Skeletal muscle satellite cell (primary cell): ENCODE data around the gene EXOC3L2.

Experiments used
- H3K27me3 ChIP-seq: 2 replicates; pipeline ENCODE4 v1.7.0; 2013; ENCODE audit warnings: low read length; ENCODE audit not compliant: control insufficient read depth, insufficient read depth
- H3K36me3 ChIP-seq: 2 replicates; pipeline ENCODE4 v1.7.0; 2013; ENCODE audit warnings: mild to moderate bottlenecking, control low read depth, low read length; ENCODE audit not compliant: insufficient read depth
- H3K4me1 ChIP-seq: 2 replicates; pipeline ENCODE4 v1.7.0; 2013; ENCODE audit warnings: low read length; ENCODE audit not compliant: control insufficient read depth, insufficient read depth
- H3K4me2 ChIP-seq: 2 replicates; pipeline ENCODE4 v1.7.0; 2013; ENCODE audit warnings: mild to moderate bottlenecking, low read length
- H3K4me3 ChIP-seq: 2 replicates; pipeline ENCODE4 v1.7.0; 2013; ENCODE audit warnings: low read length
- H3K9ac ChIP-seq: 2 replicates; pipeline ENCODE4 v1.7.0; 2013; ENCODE audit warnings: mild to moderate bottlenecking, low read depth, low read length, moderate library complexity
- H3K9me3 ChIP-seq: replicated peaks from 2 replicates; pipeline ENCODE4 v1.7.0; 2013; ENCODE audit warnings: mild to moderate bottlenecking, control low read depth, low read length

Gene EXOC3L2

DNA sequence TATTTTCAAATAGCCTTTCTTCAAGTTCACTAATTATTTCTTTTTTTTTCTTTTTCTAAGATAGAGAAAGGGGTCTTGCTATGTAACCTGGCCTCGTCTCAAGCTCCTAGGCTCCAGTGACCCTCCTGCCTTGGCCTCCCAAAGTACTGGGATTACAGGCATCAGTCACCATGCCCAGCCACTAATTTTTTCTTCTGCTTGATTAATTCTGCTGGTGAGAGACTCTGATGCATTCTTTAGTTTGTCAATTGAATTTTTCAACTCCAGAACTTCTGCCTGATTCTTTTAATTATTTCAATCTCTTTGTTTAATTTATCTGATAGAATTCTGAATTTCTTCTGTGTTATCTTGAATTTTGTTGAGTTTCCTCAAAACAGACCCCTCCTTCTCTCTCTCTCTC is 55.2 kb downstream of the EXOC3L2 start:
- Histone ChIP-seq H3K4me1 (no peaks in the 10 kb centered on the region), H3K4me3 (no peak overlapping the region), H3K9me3 (no peaks in the 10 kb centered on the region), H3K27me3 (no peaks in the 10 kb centered on the region), H3K36me3 (no peaks in the 10 kb centered on the region), H3K4me2 (no peak overlapping the region), H3K9ac (no peak overlapping the region)

DNA sequence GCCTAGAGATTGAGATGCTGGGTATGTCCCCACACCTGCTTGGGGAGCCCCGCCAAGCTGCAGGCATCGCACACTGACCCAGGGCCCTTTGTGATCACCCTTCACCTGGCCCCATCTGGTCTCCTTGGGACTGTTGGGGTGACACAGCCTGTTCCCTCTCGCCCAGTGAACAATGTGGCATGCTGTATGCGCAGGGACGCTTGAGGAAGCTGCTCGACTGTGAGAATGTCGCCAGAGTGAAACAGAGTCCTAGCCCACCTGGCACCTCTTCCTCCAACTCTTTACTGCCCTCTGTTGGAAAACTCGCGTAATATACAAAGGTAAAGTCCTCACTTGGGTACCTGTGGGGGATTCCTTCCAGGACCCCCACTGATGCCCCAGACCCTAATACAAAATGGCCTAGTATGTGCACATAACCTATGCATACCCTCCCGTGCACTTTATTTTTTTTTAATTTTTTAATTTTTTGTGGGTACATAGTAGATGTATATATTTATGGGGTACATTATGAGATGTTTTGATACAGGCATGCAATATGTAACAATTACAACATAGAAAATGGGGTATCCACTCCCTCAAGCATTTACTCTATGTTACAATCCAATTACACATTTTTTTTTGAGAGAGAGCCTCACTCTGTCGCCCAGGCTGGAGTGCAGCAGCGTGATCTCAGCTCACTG is 57.6 kb downstream of the EXOC3L2 start:
- Histone ChIP-seq H3K4me1 (no peaks in the 10 kb centered on the region), H3K4me2 (no peak overlapping the region), H3K36me3 (no peaks in the 10 kb centered on the region), H3K27me3 (no peaks in the 10 kb centered on the region), H3K9me3 (no peaks in the 10 kb centered on the region), H3K4me3 (no peak overlapping the region), H3K9ac (no peak overlapping the region)

DNA sequence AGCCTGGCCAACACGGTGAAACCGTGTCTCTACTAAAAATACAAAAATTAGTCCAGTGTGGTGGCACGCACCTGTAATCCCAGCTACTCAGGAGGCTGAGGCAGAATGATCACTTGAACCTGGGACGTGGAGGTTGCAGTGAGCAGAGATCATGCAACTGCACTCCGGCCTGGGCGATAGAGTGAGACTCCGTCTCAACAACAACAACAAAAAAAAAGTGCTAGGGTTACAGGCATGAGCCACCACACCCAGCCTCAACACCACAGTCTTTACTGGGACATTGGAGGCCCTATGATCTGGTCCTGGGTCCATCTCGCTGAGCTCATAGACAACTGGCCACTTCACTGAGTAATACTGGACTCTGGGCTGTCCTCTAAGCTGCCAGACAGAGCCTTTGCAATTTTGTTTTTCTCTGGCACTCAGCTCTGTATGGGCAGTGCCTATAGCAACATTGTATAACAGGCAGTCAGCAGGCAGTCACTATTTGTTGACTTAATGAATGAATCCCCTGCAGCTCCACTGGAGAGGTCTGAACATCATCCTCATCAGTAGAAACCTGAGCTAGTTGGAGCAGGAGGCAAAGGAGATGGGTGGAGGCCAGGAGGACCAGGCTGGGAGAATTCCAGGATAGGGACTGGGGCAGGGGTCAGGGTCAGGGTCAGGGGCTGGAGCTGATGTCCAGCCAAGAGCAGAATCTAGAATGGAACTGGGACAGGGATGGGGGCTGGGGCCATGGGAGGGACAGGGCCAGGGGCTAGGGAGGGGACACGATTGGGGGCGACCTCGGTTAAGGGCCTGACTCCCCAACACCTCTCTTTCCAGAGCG is 58.5 kb downstream of the EXOC3L2 start:
- Histone ChIP-seq H3K9ac (no peak overlapping the region), H3K36me3 (no peaks in the 10 kb centered on the region), H3K4me2 (no peak overlapping the region)

DNA sequence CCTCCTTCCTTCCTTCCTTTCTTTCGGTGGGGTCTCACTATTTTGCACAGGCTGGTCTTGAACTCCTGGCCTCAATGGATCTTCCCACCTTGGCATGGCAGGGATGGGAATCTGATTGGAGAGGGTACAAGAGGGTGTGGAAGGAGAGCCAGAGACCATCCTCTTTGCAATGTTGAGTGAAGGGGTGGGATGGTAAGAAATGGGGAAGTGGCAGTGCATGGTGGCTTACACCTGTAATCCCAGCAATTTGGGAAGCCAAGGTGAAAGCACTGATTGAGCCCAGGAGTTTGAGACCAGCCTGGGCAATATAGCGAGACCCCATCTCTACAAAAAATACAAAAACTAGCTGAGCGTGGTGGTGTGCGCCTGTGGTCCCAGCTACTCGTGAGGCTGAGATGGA is 61.1 kb downstream of the EXOC3L2 start:
- Histone ChIP-seq H3K36me3 (no peaks in the 10 kb centered on the region), H3K9ac (no peak overlapping the region), H3K27me3 (no peaks in the 10 kb centered on the region), H3K9me3 (no peaks in the 10 kb centered on the region), H3K4me3 (no peak overlapping the region), H3K4me1 (peaks cover 15% of the 10 kb centered on the region), H3K4me2 (no peak overlapping the region)

More for the DNA sequence above, 58.5 kb downstream of the EXOC3L2 start:
- Histone ChIP-seq H3K4me1 (no peaks in the 10 kb centered on the region), H3K27me3 (no peaks in the 10 kb centered on the region), H3K9me3 (no peaks in the 10 kb centered on the region), H3K4me3 (no peak overlapping the region)

DNA sequence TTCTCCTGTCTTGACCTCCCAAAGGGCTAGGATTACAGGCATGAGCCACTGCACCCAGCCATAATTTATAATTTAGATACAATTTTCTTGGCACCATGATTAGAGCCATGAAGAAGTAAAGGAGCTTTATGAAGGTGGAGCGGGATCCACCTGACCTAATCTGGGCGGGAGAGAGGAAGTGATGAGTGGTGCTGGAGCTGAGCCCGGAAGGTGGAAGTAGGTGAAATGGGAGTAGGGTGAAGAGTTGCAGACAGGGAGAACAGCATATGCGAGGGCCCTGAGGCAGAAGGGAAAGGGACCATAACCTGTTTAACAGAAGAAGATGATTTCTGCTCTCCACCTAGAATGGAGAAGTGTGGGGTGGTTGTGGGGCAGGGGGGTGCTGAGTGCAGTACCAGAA is 62.4 kb downstream of the EXOC3L2 start:
- Histone ChIP-seq H3K36me3 (no peaks in the 10 kb centered on the region), H3K9ac (no peak overlapping the region), H3K4me2 (no peak overlapping the region), H3K27me3 (no peaks in the 10 kb centered on the region), H3K4me1 (peaks cover 15% of the 10 kb centered on the region), H3K4me3 (no peak overlapping the region), H3K9me3 (no peaks in the 10 kb centered on the region)

DNA sequence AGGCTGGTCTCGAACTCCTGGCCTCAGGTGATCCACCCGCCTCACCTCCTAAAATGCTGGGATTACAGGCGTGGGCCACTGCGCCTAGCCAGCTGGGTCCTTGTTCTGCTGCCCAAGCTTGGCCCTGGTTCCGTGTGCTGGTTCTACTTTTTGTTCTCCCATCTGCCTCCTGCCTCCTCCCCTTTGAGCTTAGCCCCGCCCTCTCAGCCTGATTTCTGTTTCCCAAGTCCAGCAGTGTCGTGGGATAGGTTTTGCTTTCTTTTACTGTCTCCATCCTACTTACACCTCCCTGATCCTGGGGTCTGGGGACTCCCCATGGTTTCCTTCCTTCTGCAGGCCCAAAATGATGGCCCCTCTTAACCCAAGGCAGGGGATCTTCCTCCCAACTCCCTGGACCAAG is 64.3 kb downstream of the EXOC3L2 start:
- Histone ChIP-seq H3K9me3 (no peaks in the 10 kb centered on the region), H3K36me3 (no peaks in the 10 kb centered on the region), H3K9ac (no peak overlapping the region), H3K4me2 (no peak overlapping the region), H3K27me3 (no peaks in the 10 kb centered on the region), H3K4me1 (peaks cover 19% of the 10 kb centered on the region), H3K4me3 (no peak overlapping the region)

DNA sequence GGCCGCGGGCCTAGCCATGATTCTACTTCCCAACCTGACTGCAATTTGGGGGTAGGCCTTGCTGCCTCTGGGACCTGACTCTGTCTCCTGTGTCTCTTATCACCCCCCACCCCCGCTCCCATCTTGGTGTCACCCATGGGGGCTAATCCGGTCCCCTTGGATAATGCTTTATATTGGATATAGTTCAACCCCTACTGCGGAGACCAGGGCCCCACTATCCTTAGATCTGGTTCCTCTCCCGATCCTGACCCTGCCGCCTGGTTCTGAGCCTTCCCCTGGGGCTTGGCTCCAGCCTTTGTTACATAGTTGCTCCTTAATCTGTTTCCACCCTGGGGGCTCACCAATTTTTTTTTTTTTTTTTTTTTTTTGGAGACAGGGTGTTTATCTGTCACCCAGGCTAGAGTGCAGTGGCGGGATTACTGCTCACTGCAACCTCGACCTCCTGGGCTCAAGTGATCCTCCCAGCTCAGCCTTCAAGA is 65.3 kb downstream of the EXOC3L2 start:
- peak overlapping the region; percentile 88 for H3K4me2 ChIP-seq
- no peaks in the 10 kb centered on the region for H3K9me3 ChIP-seq
- H3K9ac ChIP-seq: peak overlapping the region; percentile 84
- no peaks in the 10 kb centered on the region for H3K36me3 ChIP-seq
- no peaks in the 10 kb centered on the region for H3K27me3 ChIP-seq
- peaks cover 25% of the 10 kb centered on the region for H3K4me1 ChIP-seq
- peak overlapping the region; percentile 86 for H3K4me3 ChIP-seq

DNA sequence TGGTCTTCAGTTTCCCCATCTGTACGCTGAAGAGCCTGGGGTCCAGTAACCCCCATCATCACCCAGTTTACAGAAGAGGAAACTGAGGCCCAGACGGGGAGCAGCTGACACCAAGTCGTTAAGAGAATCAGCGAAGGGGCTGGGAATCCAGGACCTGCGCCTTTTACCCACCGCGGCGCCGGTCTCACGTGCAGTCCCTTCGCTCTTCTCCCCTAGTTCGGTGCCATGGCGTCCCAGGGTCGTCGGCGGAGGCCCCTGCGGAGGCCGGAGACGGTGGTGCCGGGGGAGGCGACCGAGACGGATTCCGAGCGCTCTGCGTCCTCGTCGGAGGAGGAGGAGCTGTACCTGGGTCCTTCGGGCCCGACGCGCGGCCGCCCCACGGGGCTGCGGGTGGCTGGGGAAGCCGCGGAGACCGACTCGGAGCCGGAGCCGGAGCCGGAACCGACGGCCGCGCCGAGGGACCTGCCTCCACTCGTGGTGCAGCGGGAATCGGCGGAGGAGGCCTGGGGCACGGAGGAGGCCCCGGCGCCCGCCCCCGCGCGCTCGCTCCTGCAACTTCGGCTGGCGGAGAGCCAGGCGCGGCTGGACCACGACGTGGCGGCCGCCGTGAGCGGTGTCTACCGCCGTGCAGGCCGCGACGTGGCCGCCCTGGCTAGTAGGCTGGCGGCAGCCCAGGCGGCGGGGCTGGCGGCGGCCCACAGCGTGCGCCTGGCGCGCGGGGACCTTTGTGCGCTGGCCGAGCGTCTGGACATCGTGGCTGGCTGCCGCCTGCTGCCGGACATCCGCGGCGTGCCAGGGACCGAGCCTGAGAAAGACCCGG is 65.9 kb downstream of the EXOC3L2 start:
- no peaks in the 10 kb centered on the region for H3K36me3 ChIP-seq
- H3K9ac ChIP-seq: peak overlapping the region; percentile 84

DNA sequence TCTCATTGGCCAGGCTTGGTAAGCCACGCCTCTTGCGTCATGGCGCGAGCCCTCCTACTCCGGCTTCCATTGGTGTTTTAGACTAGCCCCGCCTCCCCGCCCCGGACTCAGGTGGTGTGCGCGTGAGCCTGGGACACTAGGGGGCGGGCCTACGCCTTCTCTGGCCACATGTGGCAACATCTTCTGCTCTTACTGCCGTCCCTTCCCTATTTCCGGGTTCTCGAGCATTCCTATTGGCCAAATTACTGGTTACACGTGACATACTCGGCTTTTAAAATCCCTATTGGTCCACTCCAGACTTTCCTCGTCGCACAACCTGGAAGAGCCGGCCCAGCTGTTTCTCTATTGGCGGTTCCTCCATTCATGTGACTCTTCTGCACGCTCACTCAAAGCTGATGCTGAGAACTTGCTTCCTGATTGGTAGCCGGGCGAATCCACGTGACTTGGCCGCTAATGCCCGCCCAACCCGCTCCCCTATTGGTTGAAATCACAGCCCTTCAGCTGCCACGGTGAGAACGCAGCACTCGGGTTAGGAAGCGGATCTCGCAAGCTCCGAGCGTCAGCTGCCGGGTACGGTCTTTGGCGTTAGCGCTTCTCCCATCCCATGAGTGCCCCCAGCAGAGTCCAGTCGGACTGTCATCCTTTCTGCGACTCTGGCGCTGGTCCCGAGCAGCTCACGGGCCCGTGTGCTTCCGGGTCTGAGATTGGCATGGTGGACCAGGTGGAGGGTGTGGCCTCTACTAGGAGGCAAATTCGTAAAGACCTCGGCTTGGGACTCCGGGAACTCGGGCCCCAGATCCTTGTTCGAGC is 66.7 kb downstream of the EXOC3L2 start, which contains the start of gene BLOC1S3:
BLOC1S3 (plus strand) TSS at position 523 of the 810 bp plus-strand sequence. CDS start 513 bp downstream, outside the sequence.
- H3K4me1 ChIP-seq: peaks cover 34% of the 10 kb centered on the region
- H3K4me3 ChIP-seq: peak within 1 kb of the TSS; percentile 86
- H3K9ac ChIP-seq: peak within 1 kb of the TSS; percentile 88
- no peaks in the 10 kb centered on the region for H3K9me3 ChIP-seq
- H3K27me3 ChIP-seq: no peaks in the 10 kb centered on the region
- H3K36me3 ChIP-seq: no peaks in the 10 kb centered on the region
- H3K4me2 ChIP-seq: peak within 1 kb of the TSS; percentile 88

More for the DNA sequence above, 65.9 kb downstream of the EXOC3L2 start:
- H3K4me3 ChIP-seq: peak overlapping the region; percentile 86
- H3K9me3 ChIP-seq: no peaks in the 10 kb centered on the region
- peaks cover 27% of the 10 kb centered on the region for H3K4me1 ChIP-seq
- no peaks in the 10 kb centered on the region for H3K27me3 ChIP-seq
- peak overlapping the region; percentile 88 for H3K4me2 ChIP-seq

DNA sequence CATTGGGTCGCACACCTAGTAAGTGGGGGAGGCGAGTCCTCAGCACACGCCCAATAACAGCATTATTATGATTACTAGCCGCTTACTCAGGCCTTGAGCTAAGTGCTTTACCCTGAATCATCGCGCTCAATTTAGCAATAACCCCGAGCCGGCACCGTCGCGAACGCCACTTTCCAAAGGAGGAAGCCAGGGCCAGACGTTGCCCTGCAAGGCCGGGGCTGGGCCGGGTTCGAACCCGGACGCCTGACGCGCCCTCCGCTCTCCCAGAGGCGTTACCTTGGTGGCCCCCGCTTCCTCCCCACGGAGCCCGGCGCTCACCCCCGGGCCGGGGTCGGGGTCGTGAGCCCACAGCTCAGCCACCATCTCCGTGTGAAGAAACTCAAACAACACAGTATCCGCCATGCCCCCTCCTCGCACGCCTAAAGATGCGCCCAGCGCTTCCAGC is 67.4 kb downstream of the EXOC3L2 start, which contains the start of gene TRAPPC6A:
TRAPPC6A (minus strand) TSS at position 421 of the 445 bp plus-strand sequence; CDS start at position 402, 19 bp downstream.
- peak within 1 kb of the TSS; percentile 88 for H3K4me2 ChIP-seq
- no peaks in the 10 kb centered on the region for H3K9me3 ChIP-seq
- peaks cover 36% of the 10 kb centered on the region for H3K4me1 ChIP-seq
- H3K27me3 ChIP-seq: no peaks in the 10 kb centered on the region
- no peaks in the 10 kb centered on the region for H3K36me3 ChIP-seq
- H3K9ac ChIP-seq: peak within 1 kb of the TSS; percentile 88
- peak within 1 kb of the TSS; percentile 86 for H3K4me3 ChIP-seq
